ENCODE results near the gene SPEN. TPM values are rescaled to one million over a fixed set of nuclear protein-coding genes. Genes with fewer than 3 reads are reported as not detected.

SPEN gene
- total RNA-seq, 2 experiments from 2014 or later: 60.8 to 63.1 TPM

DNA sequence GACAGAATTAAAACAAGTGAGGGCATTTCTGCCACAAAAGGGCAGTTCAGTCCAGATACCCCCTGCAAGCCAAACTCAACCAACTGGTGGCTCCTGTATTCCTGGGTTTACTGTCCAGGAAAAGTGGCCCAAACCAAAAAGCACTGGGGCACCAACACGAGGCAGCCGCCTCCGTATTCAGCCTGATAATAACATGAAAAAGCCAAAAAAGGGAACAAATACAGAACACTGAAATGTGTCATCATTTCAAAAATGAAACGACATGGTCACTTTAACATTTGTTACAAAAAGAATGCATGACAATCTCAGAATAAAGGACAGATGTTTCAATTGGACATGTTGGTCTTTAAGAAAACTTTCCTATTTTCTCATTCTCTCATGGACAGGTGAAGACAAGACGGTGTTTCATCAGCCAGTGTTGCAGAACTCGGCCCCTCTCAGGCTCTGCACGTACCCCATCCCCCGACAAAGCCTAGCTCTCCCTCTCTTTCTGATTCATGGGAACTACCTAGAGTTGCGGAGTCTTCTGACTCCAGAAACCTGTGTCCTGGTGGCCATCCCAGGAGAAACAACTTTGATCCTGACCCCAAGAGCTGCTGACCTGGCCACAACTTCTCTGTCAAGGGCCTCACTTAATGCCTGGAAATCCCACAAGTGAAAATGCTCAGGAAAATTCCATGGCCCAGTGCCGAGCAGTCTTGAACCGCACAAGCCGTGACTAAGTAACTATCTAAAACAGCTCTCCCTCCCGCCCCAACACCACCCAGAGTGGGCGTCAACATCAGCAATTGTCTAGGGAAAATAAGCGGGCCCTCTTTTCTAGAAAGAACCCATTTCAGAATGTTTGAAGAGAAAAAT, 101.3 kb downstream of the SPEN start:
- CTCF ChIA-PET: interaction anchor here (0.7 to 4.1 kb wide), 9 partner anchors 16 to 116 kb away, joined by 3 to 29 read pairs (median 4); partner anchors contain the start of genes SRARP and ZBTB17
- POLR2A ChIA-PET: interaction anchor here (1.3 to 3.9 kb wide), 5 partner anchors 16 to 100 kb away, joined by 5 to 51 read pairs (median 16); partner anchors contain the start of genes SPEN and ZBTB17

GRCh38 chr1:15949453-15950245, 102.1 kb downstream of the SPEN start:
- ChIA-PET POLR2A (interaction anchor here (0.7 to 3.9 kb wide), 8 partner anchors 10 to 116 kb away, joined by 3 to 51 read pairs (median 8); partner anchors contain the start of genes SPEN and ZBTB17), CTCF (interaction anchor here (0.7 to 4.1 kb wide), 9 partner anchors 16 to 116 kb away, joined by 3 to 29 read pairs (median 4); partner anchors contain the start of genes SRARP and ZBTB17)

DNA sequence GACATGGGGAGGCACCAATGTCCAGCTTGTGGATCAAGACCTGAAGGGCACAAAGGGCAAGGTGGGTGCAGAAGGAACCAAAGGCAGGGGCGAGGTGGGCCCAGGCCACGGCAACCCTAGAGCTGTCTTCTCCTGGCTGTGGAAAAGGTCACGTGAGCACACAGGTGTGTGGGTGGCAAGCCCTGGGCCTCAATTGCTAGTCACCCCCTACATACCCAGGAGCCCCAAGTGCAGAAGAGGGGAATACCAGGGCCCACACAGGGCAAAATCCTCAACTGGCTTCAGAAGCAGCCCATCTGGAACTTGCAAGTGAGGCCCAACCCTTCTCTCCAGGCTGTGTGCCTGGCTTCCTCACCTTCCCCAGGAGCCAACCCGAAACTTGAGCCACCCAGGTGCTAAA, 102.8 kb downstream of the SPEN start:
- POLR2A ChIA-PET: interaction anchor here (0.6 to 3.9 kb wide), 8 partner anchors 10 to 102 kb away, joined by 3 to 51 read pairs (median 8); partner anchors contain the start of genes SPEN and ZBTB17

GRCh38 chr1:15950763-15951295, 103.3 kb downstream of the SPEN start:
- CTCF ChIA-PET: interaction anchor here (1.1 to 4.1 kb wide), 4 partner anchors 10 to 115 kb away, joined by 3 to 29 read pairs (median 13); partner anchors contain the start of gene ZBTB17
- POLR2A ChIA-PET: interaction anchor here (0.6 to 3.9 kb wide), 8 partner anchors 9 to 102 kb away, joined by 3 to 51 read pairs (median 11); partner anchors contain the start of genes SPEN and ZBTB17

More for the DNA sequence above, 102.8 kb downstream of the SPEN start:
- CTCF ChIA-PET: interaction anchor here (1.4 to 4.1 kb wide), 4 partner anchors 15 to 114 kb away, joined by 4 to 29 read pairs (median 14); partner anchors contain the start of genes SRARP and ZBTB17

DNA sequence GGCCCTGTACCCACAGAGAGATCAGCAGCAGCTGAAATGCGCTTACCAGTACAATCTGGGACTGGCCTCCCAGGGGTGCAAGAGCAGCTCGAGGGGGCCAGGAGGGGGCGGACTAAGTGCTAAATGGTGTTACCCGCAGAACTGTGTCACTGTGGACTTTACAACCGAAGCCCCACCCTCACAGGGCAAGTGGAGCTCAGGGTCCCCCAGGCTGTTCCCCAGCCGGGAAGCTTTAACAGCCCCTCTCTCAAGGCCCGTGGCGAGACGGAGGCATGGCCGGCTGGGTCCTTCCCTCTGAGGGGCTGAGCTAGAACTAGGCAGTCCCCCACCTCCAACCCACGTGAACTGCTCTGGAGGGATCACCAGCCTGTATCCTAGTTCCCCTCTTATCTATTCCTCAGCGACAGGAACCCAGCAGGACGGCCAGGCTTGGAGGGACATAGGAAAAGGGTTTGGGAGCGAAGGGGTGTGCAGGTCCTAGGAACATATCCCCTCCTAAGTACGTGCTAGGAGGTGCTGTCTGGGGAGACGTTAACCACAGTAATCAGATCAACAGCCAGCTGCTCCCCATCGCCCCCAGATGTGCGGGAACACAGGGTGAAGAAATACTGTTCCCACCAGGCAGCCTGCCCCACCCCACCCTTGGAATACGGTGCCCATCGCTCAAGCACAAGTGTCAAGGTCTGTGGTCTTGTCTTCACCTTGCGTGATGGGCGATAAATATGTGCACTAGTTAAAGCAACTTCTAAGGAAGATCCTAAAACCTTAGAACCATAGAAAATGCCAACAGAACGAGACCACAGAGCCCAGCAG, 104.0 kb downstream of the SPEN start:
- CTCF ChIA-PET: interaction anchor here (1.0 to 4.1 kb wide), 6 partner anchors 8 to 118 kb away, joined by 3 to 29 read pairs (median 4); partner anchors contain the start of gene ZBTB17
- POLR2A ChIA-PET: interaction anchor here (0.5 to 3.9 kb wide), 8 partner anchors 8 to 103 kb away, joined by 3 to 51 read pairs (median 8); partner anchors contain the start of genes SPEN and ZBTB17

GRCh38 chr1:15952317-15953258, 105.1 kb downstream of the SPEN start:
- ChIA-PET CTCF (interaction anchor here (1.0 to 1.8 kb wide), 2 partner anchors 9 to 120 kb away, joined by 3 to 4 read pairs; no protein-coding TSS in a partner anchor), POLR2A (interaction anchor here (0.7 to 3.9 kb wide), 3 partner anchors 14 to 22 kb away, joined by 3 to 51 read pairs (median 3); partner anchors contain the start of gene ZBTB17)

DNA sequence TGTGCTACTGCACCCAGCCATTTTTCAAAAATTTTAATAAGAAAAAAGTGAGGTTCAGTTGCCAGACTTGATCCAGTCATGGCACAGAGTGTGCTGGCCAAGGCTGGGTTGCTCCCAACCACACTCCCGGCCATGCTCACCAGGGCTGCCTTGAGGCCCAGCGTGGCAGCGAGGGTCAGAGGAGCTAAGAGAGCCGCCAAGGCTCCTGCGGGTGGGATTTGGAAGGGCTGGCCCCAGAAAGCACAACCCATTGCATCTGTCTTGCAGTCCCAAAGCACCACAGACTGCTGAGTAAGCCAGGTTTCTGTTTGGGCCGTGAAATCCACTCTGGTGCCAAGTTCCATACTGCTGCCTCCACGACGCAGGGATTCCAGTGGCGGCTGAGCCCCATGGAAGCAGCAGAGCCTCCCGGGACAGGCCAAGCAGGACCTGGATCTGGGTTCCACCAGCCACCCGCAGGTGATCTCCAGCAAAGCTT, 105.8 kb downstream of the SPEN start:
- POLR2A ChIA-PET: no interaction called here
- CTCF ChIA-PET: interaction anchor here (1.8 kb wide), 1 partner anchor 10 kb away, joined by 4 read pairs; no protein-coding TSS in a partner anchor

GRCh38 chr1:15953791-15954241, 106.3 kb downstream of the SPEN start:
- CTCF ChIA-PET: no interaction called here
- POLR2A ChIA-PET: no interaction called here

- POLR2A ChIA-PET: no interaction called here
- CTCF ChIA-PET: no interaction called here
Observed at GRCh38 chr1:15954316-15954715, 106.8 kb downstream of the SPEN start.

DNA sequence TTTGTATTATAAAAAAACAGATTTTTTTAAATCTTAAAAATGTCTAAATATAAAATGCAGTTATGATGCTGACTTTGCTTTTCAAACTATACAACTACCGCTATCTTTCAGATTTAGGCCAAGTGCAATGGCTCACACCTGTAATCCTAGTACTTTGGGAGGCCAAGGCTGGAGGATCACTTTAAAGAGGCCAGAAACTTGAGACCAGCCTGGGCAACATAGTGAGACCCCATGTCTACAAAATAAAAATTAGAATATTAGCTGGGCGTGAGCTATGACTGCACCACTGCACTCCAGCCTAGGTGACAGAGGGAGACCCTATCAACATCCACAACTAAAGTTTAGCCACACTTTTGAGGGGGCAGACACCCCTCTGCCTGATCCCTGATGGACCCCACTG, 108.0 kb downstream of the SPEN start:
- CTCF ChIA-PET: interaction anchor here (0.7 to 1.1 kb wide), 2 partner anchors 9 to 12 kb away, joined by 3 read pairs; no protein-coding TSS in a partner anchor

DNA sequence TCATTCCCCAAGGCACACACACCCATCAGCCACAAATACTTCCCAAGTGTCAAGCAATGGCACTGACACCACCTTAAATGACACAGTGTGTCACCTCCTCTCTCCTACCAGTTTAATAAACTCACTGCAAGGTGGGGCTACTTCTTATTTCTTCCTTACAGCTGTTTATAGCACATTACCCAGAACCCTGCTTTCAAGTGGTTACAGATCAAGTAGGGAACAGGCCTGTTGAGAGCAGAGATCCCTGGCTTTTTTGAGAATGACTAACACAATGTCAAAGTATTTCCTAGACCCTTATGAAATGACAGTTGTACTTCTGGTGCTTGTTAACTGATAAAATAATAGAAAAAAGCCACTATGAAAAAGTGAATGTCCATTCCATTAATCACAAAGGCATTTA, 108.6 kb downstream of the SPEN start:
- POLR2A ChIA-PET: interaction anchor here (0.7 to 0.8 kb wide), 2 partner anchors 10 to 123 kb away, joined by 3 read pairs; no protein-coding TSS in a partner anchor
- CTCF ChIA-PET: interaction anchor here (0.7 to 1.1 kb wide), 2 partner anchors 8 to 12 kb away, joined by 3 read pairs; no protein-coding TSS in a partner anchor

More for the DNA sequence above, 108.0 kb downstream of the SPEN start:
- POLR2A ChIA-PET: interaction anchor here (0.7 kb wide), 1 partner anchor 122 kb away, joined by 3 read pairs; no protein-coding TSS in a partner anchor

DNA sequence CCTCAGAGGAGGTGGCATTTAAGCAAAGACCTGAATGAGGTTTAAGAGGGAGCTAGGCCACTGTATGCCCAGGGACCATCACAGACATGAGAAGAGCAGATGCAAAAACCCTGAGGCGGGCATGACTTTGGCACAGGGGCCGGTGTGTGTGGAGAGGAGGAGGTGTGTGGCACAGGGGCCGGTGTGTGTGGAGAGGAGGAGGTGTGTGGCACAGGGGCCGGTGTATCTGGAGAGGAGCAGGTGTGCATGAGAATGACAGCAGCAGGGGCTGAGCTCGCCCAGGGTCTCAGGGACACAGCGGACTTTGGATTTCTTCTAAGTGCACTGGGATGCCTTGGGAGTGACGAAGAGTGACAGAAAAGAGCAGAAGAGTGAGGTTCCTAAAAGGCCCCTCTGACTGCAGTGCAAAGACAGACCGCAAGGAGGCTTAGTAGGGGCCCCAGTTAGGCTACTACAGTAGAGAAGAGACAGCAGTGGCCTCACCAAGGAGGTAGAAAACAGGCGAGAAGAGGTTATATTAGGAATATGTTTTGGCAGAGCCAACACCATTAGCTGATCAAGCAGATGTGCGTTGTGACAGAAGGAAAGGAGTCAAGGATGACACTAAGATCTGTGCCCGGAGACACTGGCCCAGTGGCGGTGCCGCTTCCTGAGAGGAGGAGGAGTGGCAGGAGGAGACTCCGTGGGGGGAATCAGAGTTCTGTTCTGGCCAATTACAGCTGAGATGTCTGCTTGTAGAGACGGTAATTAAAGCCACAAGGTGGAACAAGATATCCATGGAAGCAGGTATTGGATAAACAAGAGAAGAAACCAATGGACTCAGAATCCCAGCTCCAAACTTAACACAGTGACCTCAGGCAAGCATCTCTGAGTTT, 110.0 kb downstream of the SPEN start:
- ChIA-PET POLR2A (interaction anchor here (1.0 kb wide), 1 partner anchor 10 kb away, joined by 3 read pairs; no protein-coding TSS in a partner anchor), CTCF (no interaction called here)

DNA sequence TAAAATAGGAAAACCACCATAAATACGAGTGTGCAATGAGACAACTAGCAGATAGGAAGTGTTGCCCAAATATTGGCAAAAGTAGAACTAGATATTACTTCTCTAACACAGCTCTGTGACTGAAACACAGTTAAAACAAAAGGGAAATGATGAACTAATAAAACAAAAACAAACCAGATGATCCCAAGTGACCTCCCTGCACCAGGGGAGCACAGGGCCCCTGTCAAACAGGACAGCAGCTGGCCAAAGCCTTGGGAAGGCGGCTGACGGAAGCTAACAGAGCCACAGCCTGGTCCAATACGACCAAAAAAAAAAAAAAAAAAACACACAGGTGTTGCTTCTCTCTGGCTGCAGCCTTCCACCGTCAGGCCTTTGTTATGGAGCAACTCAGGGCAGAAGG, 110.6 kb downstream of the SPEN start:
- ChIA-PET POLR2A (interaction anchor here (1.0 kb wide), 1 partner anchor 9 kb away, joined by 3 read pairs; no protein-coding TSS in a partner anchor), CTCF (no interaction called here)

- ChIA-PET CTCF (interaction anchor here (1.7 kb wide), 1 partner anchor 143 kb away, joined by 8 read pairs; no protein-coding TSS in a partner anchor), POLR2A (interaction anchor here (0.6 kb wide), 1 partner anchor 18 kb away, joined by 3 read pairs; no protein-coding TSS in a partner anchor)
Observed at GRCh38 chr1:15958793-15959192, 111.3 kb downstream of the SPEN start.

DNA sequence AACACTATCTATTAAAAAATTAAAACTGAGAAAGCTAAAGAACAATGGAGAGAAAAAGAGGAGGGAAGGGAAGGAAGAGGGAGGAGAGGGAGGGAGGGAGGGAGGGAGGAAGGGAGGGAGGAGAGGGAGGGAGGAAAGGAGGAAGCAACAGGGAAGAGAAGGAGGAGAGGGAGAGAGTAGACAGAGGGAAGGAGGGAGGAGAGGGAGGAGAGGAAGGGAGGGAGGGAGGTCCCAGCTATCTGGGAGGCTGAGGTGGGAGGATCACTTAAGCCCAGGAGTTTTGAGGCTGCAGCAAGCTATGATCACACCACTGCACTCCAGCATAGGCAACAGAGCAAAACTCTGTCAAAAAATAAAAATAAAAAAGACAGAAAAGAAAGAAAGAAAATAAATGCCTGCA, 111.9 kb downstream of the SPEN start:
- CTCF ChIA-PET: interaction anchor here (1.7 kb wide), 1 partner anchor 144 kb away, joined by 8 read pairs; no protein-coding TSS in a partner anchor

More for the DNA sequence above, 111.9 kb downstream of the SPEN start:
- POLR2A ChIA-PET: interaction anchor here (0.6 to 1.1 kb wide), 3 partner anchors 9 to 18 kb away, joined by 3 read pairs; no protein-coding TSS in a partner anchor

All from activated CD8-positive, alpha-beta memory T cell treated with anti-CD3 and anti-CD28 coated beads for 36 hours (primary cell).